Osteoblast (primary cell): ENCODE data around the gene NFAT5. TPM values are rescaled to one million over a fixed set of nuclear protein-coding genes. Genes with fewer than 3 reads are reported as not detected.
"Not testable (repeated sequence)": the region's sequence is repeated elsewhere in the genome, so short reads cannot be mapped to it uniquely, and the experiment has no call there.

Source experiments
- DNase-seq: peaks from one replicate; pipeline ENCODE4 v3.0.0; 2011; ENCODE audit warnings: low spot score, mixed read lengths; ENCODE audit not compliant: insufficient read length; ENCODE audit errors: missing footprints
- H2AFZ ChIP-seq: 2 replicates; pipeline ENCODE4 v1.6.0; 2011; ENCODE audit warnings: mild to moderate bottlenecking, low read length
- H3K27ac ChIP-seq: 2 replicates; pipeline ENCODE4 v1.5.1; 2011; ENCODE audit warnings: mild to moderate bottlenecking, low read depth, low read length, moderate library complexity
- H3K27me3 ChIP-seq: 2 replicates; pipeline ENCODE4 v1.6.0; 2012; ENCODE audit warnings: mild to moderate bottlenecking, control low read depth, inconsistent platforms, low read length, moderate library complexity; ENCODE audit not compliant: insufficient read depth
- H3K36me3 ChIP-seq: 2 replicates; pipeline ENCODE4 v1.5.1; 2011; ENCODE audit warnings: mild to moderate bottlenecking, low read length, control low read depth, moderate library complexity; ENCODE audit not compliant: insufficient read depth
- H3K4me1 ChIP-seq: 2 replicates; pipeline ENCODE4 v1.5.1; 2011; ENCODE audit warnings: mild to moderate bottlenecking, low read length, control low read depth, moderate library complexity; ENCODE audit not compliant: insufficient read depth
- H3K4me2 ChIP-seq: 2 replicates; pipeline ENCODE4 v1.6.0; 2011; ENCODE audit warnings: mild to moderate bottlenecking, low read length; ENCODE audit not compliant: insufficient read depth
- H3K4me3 ChIP-seq: fragments of 200-600 bp; sonication (generic); 3 replicates; pipeline ENCODE4 v1.5.1; 2012; ENCODE audit warnings: mild to moderate bottlenecking, low read length, inconsistent platforms; ENCODE audit not compliant: insufficient read depth
- H3K79me2 ChIP-seq: 2 replicates; pipeline ENCODE4 v1.6.0; 2012; ENCODE audit warnings: mild to moderate bottlenecking, low read length, control low read depth, inconsistent platforms; ENCODE audit not compliant: insufficient read depth
- H3K9me3 ChIP-seq: 2 replicates; pipeline ENCODE4 v1.5.1; 2011; ENCODE audit warnings: low read depth, low read length, control low read depth
- H4K20me1 ChIP-seq: 2 replicates; pipeline ENCODE4 v1.6.0; 2012; ENCODE audit warnings: mild to moderate bottlenecking, low read length, control low read depth; ENCODE audit not compliant: insufficient read depth
- total RNA-seq: library from RNA; depleted of rRNA; stranded (reverse); fragments of >200 nt; gene quantifications from 2 replicates; pipeline ENCODE4 v1.2.3, GENCODE V29; 2012
- TF ChIP-seq, protein P1 (sequence below): IDR thresholded peaks from 2 replicates; pipeline ENCODE4 v1.5.1; 2011; ENCODE audit warnings: mild to moderate bottlenecking, low read depth, low read length, moderate library complexity; ENCODE audit errors: extremely low read depth

The NFAT5 gene
- total RNA-seq, 1 donor, result 29.3 TPM

DNA sequence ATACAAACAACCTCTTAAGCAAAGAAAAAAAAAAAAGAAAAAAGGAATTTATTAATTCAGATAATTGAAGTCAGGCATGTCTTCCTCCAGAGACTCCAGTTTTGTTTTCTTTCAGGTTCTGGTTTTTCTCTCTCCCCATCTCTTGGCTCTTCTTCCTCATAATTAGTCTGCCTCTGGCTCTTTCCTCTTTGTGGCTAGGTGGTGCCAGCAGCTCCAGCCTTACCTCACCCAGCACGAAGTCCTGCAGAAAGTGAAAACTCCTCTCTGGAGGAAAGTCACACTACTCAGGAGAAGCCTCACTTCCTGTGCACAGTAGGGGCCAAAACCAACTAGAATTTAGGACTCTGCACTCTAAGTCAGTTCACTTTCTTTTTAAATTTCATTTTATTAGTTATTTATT, 10.3 kb upstream of the NFAT5 start:
- Histone ChIP-seq H3K4me1 (no peaks in the 10 kb centered on the region), H3K79me2 (no peaks in the 10 kb centered on the region), H3K27me3 (no peaks in the 10 kb centered on the region), H2AFZ (no peak overlapping the region), H3K4me2 (no peak overlapping the region), H4K20me1 (no peaks in the 10 kb centered on the region), H3K9me3 (no peaks in the 10 kb centered on the region), H3K27ac (no peak overlapping the region), H3K4me3 (no peak overlapping the region), H3K36me3 (no peaks in the 10 kb centered on the region)
- TF ChIP-seq, protein P1, sequence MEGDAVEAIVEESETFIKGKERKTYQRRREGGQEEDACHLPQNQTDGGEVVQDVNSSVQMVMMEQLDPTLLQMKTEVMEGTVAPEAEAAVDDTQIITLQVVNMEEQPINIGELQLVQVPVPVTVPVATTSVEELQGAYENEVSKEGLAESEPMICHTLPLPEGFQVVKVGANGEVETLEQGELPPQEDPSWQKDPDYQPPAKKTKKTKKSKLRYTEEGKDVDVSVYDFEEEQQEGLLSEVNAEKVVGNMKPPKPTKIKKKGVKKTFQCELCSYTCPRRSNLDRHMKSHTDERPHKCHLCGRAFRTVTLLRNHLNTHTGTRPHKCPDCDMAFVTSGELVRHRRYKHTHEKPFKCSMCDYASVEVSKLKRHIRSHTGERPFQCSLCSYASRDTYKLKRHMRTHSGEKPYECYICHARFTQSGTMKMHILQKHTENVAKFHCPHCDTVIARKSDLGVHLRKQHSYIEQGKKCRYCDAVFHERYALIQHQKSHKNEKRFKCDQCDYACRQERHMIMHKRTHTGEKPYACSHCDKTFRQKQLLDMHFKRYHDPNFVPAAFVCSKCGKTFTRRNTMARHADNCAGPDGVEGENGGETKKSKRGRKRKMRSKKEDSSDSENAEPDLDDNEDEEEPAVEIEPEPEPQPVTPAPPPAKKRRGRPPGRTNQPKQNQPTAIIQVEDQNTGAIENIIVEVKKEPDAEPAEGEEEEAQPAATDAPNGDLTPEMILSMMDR, result no peak
- DNase-seq, result no peak

DNA sequence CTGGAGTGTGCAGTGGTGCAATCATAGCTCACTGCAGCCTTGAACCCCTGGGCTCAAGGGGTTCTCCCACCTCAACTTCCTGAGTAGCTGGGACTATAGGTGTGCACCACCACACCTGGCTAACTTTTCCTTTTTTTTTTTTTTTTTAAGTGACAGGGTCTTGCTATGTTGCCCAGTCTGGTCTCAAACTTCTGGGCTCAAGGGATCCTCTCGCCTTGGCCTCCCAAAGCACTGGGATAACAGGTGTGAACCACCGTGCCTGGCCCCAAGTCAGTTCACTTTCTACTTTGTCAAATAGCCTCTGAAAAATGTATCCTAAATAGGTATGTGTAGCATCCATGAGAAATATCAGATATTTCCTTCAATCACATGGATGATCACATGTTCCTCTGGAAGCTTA, 9.9 kb upstream of the NFAT5 start:
- DNase-seq, result no peak
- no peaks in the 10 kb centered on the region for H3K9me3 ChIP-seq
- no peaks in the 10 kb centered on the region for H3K79me2 ChIP-seq
- H3K4me2 ChIP-seq, result no peak overlapping the region
- H2AFZ ChIP-seq, result no peak overlapping the region
- no peak overlapping the region for H3K27ac ChIP-seq
- H3K4me3 ChIP-seq, result no peak overlapping the region
- TF ChIP-seq, protein P1, result no peak
- H3K4me1 ChIP-seq, result no peaks in the 10 kb centered on the region
- no peaks in the 10 kb centered on the region for H4K20me1 ChIP-seq
- no peaks in the 10 kb centered on the region for H3K27me3 ChIP-seq
- H3K36me3 ChIP-seq, result no peaks in the 10 kb centered on the region

DNA sequence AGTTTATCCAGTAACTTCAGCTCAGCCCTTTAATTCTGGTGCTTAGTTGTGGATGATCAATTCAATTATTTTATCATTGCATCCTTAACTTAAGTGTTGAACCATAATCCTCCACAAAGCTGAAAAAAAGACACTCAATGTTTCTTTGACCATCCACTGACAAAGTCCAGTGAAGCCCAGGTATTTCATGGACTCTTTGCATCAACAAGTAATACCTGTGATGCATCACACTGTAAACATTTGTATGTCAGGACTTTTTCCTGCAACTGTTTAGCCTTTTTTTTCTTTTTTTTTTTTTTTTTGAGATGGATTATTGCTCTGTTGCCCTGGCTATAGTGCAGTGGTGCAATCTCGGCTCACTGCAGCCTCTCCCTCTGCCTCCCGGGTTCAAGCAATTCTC, 6.6 kb upstream of the NFAT5 start:
- Histone ChIP-seq H3K27me3 (no peaks in the 10 kb centered on the region), H3K9me3 (no peaks in the 10 kb centered on the region), H3K36me3 (no peaks in the 10 kb centered on the region), H3K4me1 (peaks cover 6% of the 10 kb centered on the region), H2AFZ (no peak overlapping the region), H4K20me1 (no peaks in the 10 kb centered on the region), H3K79me2 (peaks cover 4% of the 10 kb centered on the region), H3K4me2 (no peak overlapping the region), H3K27ac (no peak overlapping the region), H3K4me3 (no peak overlapping the region)
- TF ChIP-seq, protein P1, result no peak
- DNase-seq, result no peak

DNA sequence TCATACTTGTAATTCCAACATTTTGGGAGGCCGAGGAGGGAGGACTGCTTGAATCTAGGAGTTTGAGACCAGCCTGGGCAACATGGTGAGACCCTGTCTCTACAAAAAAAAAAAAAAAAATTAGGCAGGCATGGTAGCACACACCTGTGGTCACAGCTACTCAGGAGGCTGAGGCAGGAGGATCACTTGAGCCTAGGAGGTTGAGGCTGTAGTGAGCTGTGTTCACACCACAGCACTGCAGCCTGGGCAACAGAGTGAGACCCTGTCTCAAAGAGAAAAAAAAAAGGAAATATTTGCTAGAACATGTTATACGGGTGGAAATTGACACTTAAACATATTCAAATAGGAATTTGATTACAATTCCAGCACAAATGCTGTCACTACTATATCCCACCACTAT, 4.4 kb upstream of the NFAT5 start:
- DNase-seq, H3K4me2 ChIP-seq, H3K36me3 ChIP-seq, H3K9me3 ChIP-seq, H3K27ac ChIP-seq, H3K4me3 ChIP-seq, H3K27me3 ChIP-seq, H2AFZ ChIP-seq, H4K20me1 ChIP-seq: not testable (repeated sequence)
- Histone ChIP-seq H3K4me1 (peaks cover 14% of the 10 kb centered on the region), H3K79me2 (peaks cover 20% of the 10 kb centered on the region)
